SK-N-SH treated with all-trans-retinoic acid at 6 μM for 48 hours (cell line): Measurements from ENCODE around the gene MMP20.

ENCODE experiments used
- PATZ1 ChIP-seq: fragments of 250-450 bp; sonication (Bioruptor Pico); IDR thresholded peaks from 2 replicates; pipeline ENCODE4 v1.8.0; 2020; ENCODE audit warnings: mild to moderate bottlenecking, moderate library complexity, borderline replicate concordance
- TOX ChIP-seq: fragments of 250-450 bp; sonication (Bioruptor Pico); IDR thresholded peaks from 2 replicates; pipeline ENCODE4 v1.8.0; 2021; ENCODE audit warnings: mild to moderate bottlenecking, moderate library complexity, borderline replicate concordance
- ZFP3 ChIP-seq: fragments of 250-450 bp; sonication (Bioruptor Pico); IDR thresholded peaks from 2 replicates; pipeline ENCODE4 v1.5.0; 2020; ENCODE audit warnings: mild to moderate bottlenecking, moderate library complexity
- TF ChIP-seq, protein P1 (sequence below): fragments of 250-450 bp; sonication (Bioruptor Pico); IDR thresholded peaks from 2 replicates; pipeline ENCODE4 v1.5.0; 2020; ENCODE audit warnings: mild to moderate bottlenecking, moderate library complexity

- TF ChIP-seq PATZ1 (CRISPR knock-in tag) (no peak), TOX (no peak), ZFP3 (CRISPR knock-in tag) (no peak)
- TF ChIP-seq, protein P1, sequence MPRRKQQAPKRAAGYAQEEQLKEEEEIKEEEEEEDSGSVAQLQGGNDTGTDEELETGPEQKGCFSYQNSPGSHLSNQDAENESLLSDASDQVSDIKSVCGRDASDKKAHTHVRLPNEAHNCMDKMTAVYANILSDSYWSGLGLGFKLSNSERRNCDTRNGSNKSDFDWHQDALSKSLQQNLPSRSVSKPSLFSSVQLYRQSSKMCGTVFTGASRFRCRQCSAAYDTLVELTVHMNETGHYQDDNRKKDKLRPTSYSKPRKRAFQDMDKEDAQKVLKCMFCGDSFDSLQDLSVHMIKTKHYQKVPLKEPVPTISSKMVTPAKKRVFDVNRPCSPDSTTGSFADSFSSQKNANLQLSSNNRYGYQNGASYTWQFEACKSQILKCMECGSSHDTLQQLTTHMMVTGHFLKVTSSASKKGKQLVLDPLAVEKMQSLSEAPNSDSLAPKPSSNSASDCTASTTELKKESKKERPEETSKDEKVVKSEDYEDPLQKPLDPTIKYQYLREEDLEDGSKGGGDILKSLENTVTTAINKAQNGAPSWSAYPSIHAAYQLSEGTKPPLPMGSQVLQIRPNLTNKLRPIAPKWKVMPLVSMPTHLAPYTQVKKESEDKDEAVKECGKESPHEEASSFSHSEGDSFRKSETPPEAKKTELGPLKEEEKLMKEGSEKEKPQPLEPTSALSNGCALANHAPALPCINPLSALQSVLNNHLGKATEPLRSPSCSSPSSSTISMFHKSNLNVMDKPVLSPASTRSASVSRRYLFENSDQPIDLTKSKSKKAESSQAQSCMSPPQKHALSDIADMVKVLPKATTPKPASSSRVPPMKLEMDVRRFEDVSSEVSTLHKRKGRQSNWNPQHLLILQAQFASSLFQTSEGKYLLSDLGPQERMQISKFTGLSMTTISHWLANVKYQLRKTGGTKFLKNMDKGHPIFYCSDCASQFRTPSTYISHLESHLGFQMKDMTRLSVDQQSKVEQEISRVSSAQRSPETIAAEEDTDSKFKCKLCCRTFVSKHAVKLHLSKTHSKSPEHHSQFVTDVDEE (CRISPR knock-in tag), result no peak
Measured at GRCh38 chr11:102598272-102598671, 26.9 kb downstream of the MMP20 start.
